NCI-H146 treated with DMSO at 0.1 percent for 48 hours (cell line): ENCODE data around the gene HIF3A.
"Not testable (repeated sequence)": the region's sequence is repeated elsewhere in the genome, so short reads cannot be mapped to it uniquely, and the experiment has no call there.

Source experiments
- DNase-seq: peaks from one replicate; lab custom pipeline; 2025; ENCODE audit not compliant: unreplicated experiment; lab: John Stamatoyannopoulos, UW

The HIF3A gene

DNA sequence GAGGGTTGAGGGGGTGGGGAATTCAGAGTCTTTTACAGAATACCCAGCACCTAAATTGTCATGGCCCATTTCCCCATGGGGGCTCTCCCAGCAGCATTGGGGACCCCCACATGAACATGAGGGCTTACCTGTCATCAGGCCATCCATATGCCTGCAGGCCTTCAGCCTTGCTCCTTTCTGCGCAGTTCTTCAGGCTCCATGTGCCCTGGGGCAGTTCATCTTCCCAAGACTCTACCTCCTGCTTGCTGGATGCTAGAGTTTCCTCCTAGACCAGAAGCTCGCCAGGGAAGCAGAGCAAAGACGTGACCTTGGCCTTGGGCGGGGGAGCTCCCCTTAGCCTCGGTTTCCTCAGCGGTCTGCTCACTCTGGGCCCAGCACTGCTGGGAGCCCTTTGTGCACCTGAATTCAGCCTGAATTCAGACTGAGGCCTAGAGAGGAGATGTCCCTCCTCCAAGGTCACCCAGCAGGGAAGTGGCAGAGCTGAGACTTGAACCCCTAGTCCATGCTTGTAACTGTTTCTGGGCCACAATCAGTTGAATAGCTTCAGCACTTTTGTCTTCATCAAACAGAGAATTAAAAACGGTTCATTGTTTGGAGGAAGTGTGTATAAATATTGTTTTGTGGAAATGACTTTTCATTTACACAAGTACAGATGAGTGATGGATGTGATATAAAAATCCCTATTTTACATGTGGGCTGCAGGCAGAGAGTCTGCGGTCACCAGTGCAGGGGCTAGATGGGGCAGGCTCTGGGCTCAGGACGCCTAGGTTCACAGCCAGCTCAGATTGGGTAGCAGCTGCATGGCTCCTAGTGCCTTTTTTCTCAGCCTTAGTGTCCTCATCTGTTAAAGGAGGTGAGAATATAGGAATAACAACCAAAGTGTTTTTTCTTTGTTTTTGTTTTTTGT is 59.6 kb downstream of the HIF3A start:
- no peak for DNase-seq

DNA sequence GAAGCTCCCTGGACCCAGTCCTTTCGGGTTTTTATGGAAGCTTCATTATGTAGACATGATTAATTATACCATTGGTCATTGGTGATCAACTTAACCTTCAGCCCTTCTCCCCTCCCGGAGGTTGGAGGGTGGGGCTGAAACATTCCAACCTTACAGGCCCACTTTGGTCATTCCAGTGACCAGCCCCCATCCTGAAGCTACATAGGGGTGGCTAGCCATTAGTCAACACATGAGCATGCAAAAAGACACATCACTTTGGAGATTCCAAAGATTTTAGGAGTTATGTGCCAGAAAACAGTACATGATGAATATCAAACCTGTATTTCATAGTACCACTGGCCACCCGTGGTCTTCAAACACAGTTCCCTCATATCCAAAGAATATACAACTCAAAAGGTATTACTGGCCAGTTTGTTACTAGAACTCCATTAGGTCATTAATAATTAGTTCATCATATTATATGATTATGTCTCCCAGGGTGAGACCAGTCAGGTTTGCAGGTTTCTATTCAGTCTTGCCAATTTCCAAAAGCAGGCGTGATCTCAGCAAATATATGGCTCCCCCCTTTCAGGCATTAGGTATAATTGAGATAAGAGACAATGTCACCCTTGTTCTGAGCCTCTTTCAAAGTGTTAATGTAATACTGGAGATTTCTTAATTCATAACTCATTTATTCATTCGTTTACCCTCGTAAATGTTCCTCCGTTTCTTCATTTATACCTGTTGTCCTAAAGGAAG is 61.2 kb downstream of the HIF3A start:
- no peak for DNase-seq

DNA sequence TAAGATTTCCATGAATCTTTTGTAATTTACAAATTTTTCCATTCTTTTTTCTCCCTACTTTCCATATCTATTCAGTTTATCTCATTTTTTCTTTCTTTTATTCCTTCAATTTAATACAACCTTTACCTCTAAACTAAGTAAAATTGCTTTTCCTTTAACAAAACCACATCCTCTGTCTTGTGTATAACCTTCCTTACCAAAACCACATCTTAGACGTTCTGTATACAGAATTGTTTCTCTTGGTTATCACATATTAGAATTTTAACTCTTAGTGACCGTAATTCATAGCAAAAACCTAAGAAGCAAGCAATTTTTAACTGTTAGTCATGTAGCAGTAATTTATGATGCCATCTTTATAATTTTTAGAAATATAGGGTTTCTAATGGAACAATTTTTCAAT is 65.1 kb downstream of the HIF3A start:
- no peak for DNase-seq

DNA sequence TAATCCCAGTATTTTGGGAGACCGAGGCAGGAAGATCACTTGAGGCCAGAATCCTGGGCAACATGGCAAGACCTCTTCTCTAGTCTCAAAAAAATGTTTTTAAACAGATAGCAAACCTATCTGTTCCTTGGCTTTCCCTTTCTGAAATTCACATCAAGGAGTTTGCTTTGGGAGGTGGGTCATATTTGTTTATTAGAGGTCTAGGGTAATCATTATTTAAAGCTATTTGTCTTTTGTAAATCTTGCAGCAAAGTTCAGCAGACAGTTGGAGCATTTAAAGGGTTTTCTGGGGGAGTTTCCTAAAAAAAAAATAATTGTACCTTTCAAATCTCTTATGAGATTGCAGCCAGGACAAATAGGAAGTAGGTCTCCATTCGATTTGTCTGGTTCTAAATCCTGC is 67.5 kb downstream of the HIF3A start:
- DNase-seq = no peak

DNA sequence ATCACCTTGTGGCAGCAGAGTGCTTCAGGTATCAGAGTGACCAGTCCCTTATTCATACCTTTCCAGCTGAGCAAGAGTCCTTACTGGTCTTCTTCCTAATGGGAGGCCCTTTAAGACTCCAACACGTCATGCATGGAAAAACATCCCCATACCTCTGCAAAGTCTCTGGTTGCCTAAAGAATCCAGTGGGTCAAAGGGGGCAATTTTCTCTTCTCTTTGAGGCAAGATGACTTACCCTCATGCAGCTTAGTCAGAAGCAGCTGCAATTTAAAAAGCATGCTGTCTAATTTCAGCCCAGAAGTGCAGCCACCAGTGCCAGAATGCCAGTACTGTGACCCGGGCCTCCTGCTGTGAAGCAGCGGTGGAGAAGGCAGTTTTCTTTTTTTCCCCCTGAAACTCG is 68.7 kb downstream of the HIF3A start:
- DNase-seq = no peak

DNA sequence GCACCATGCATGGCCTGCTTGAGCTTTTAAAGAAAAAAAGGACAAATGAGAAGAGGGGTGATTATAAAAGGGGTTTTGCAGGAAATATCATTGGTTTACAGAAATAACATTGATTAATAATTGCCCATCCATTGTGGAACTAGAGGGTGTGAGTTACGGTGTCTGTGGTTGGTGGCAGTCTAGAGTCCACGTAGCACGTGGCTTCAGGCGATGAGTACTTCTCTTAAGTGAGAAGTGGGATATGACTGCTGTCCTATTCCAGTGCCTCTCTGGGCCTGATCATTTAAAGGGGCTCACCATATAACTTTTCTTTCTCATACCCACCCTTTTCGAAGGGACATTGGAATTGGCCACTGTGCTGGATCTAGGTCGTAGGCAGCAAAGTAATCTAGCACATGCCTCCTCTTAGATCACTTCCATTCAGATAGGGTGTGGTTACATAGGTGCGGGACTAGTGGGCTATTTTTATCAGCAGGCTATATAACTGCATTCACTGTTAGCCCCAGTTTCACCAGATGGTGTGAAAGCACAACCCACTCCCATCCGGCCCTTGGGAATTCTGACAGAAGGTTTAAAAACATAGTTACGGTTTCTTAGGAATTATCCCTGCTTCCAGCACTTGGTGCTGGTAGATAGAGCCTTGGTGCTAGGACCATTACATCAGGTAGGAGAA is 69.9 kb downstream of the HIF3A start:
- DNase-seq = no peak

DNA sequence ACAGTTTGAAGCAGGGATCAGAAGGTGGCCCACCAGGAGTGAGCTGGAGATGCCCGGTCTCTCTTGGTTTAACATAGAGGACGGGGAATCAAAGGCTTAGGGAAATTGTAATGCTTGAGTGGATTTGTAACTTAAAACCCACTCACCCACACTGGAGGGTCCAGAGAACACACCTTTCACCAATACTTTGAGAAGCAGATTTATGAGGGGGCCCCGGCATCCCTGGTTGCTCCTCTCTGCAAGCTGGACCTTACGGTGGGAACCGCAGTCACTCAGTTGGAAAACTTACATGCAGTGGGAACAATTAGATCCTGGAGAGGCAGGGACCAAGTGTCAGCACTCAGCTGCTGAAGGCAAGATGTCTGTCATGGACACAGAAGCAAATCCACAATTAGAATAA is 70.6 kb downstream of the HIF3A start:
- no peak for DNase-seq

DNA sequence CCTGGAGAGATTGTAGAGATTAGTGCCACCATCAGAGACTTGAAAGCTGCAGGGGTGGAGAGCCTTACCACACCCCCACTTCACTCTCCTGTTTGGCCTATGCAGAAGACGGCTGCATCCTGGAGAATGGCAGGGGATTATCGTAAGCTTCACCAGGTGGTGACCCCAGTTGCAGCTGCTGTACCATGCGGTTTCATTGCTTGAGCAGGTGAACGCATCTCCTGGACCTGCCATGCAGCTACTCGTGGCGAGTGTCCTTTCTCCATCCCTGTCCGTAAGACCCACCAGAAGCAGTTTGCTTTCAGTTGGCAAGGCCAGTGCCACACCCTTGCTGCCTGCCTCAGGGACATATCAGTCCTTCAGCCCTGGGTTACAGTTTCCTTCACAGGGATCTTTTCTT is 71.3 kb downstream of the HIF3A start:
- DNase-seq = no peak

DNA sequence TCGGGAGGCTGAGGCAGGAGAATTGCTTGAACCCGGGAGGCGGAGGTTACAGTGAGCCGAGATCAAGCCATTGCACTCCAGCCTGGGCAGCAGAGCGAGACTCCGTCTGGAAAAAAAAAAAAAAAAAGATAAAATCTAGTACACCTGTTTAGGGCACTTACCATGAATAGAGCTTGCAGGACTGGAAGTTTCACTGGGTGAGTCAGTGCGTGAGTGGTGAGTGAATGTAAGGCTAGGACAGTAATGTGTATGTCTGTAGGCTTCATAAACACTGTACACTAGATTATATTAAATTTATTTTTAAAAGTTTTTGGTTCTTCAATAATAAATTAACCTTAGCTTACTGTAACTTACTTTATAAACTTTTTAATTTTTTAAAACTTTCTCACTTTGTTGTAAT is 73.0 kb downstream of the HIF3A start:
- no peak for DNase-seq

DNA sequence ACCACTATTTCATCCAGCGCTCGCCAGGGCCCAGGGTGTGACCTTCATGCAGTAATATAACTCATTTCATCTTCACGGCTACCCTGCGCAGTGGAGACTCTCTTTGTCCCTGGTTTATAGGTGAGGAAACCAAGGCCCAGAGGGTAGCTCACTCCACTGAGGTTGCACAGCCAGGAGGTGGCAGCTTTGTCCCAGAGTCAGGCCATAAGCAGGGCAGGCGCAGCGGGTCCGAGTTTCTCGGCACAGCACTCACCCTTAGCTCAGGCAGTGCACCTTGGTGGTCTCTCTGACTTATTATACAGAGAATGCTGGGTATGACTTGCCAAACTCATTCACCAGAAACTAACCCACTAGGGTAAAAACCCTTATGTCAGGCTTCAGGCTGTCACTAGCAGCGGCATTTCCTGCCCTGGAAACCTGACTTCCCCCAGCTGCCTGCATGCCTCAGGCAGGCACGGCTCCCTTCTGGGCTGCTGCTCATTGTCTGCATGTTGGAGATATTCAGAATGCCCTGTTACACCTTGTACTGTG is 74.6 kb downstream of the HIF3A start:
- no peak for DNase-seq

DNA sequence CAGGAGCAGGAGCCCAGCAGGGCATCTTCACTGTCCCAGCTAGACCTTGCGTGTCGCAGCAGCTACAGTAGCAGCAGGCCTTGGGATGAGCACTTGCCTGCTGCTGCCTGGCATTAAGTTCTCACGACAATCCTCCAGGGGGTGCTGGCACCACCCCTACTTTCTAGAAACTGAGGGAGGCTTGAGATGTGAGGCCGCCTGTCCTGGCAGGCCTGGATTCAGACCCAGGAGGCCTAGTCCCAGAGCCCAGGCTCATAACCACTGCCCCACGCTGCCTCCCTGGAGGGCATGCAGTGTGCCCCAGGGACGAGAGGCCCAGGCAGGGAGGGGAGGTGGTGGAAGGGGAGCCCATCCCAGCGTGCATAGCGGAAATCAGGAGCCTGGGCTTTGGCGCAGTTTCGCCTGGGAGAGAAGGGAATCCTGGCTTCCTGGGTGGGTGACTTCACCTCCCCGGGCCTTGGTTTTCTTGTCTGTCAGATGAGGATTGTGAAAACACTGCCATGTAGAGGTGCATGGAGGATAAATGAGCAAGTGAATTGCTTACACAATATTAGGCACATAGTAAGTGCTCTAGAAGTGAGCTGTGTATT is 76.2 kb downstream of the HIF3A start:
- DNase-seq = no peak

DNA sequence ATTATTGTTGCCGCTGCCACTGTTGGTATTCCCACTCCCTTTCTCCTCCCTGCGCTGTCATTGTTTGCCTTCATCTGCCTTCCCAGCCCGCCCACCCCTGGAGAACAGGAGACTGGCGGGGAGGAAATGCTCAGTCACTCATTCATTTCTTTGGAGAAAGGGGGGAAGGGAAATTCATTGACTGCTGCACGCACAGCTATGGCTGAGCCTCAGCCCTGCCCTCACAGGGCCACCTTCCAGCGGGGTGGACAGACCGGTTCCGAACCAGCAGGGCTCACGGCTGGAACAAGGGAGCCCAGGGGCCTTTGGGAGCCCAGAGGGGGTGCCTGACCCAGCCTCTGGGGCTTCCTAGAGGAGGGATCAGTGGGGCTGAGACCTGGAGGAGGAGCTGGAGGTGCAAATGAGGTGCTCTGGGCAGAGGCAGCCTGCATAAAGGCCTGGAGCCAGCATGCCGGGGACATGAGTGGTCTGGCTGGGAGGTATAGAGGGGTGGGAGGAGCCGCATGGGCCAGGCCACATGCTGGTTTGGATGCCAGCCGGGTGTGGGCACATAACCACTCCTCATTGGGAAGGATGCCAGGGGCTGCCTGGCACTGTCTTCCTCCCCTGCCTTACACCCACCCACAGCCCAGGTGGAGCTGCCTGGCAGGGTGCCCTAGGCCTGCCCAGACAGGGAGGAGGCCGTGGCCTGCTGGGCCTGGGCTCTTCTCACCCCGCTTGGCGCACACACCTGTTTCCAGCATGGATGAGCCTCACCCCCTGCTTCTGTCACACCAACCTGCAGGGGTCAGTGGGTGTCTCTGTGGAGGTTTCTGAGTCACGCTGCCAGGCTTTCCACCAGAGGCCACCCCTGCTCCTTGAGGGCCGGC is 76.9 kb downstream of the HIF3A start:
- DNase-seq = no peak

DNA sequence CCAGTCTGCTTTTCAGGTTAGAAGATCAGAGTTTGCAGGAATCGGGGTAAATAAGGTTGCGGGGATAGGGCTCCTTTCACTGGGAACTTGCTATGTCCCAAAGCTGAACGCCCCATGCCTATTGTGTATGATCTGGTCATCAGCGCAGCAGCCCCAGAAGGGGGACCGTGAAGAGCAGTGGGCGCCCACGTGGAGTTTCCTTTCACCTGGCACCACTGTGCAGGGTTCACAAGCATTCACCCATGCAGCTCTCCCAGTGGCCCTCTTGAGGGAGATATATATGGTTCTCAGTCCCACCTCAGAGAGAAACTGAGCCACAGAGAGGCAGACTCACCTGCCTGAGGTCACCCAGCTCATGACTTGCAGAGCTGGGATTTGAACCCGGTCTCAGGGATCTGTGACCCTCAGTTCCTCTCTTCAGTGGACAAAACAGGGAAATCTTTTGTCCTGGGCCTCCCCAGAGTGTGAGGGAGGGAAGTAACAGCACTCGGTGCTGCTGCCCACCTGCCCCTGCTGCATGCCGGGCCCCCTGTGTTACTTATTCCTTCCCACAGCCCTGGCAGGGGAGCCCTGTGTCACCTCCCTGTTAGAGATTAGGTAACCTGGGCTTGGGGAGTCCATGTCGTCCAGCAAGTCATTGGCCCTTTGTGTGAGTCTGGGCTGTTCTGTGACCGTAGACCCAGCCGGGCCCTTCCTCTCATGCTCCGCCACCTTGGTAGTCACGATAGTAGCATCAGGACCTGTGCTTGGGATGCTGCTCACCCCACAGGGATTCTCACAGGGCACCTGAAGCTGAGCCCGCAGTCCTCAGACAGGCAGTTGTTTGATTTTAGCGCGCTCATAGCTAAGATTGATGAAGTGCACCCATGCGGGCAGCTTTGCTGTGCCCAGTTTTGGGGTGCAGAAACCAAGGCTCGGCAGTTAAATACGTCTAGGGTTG is 78.0 kb downstream of the HIF3A start:
- no peak for DNase-seq

DNA sequence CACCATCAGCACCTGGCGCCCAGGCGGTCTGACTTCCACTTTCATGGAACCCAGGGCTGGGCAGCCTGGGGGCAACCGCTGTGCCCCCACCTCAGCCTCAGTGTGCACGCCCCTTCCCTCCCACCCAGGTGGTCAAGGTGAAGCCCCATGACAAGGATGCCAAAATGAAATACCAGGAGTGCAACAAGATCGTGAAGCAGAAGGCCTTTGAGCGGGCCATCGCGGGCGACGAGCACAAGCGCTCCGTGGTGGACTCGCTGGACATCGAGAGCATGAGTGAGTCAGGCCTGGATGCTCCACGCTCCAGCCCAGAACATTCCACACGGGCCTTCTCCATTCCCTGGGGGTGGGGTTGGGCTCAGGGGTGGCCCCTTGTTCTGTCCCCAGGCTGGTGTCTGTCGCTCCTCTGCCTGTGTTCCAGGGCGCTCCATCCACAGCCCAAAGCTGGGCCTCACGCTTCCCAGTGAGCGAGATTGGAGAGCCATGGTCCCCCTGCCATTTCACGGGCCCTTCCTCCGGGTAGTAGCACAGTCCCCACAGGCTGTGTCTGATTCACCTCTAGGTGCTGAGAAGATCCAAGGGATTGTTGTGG is 78.7 kb downstream of the HIF3A start:
- not testable (repeated sequence) for DNase-seq

DNA sequence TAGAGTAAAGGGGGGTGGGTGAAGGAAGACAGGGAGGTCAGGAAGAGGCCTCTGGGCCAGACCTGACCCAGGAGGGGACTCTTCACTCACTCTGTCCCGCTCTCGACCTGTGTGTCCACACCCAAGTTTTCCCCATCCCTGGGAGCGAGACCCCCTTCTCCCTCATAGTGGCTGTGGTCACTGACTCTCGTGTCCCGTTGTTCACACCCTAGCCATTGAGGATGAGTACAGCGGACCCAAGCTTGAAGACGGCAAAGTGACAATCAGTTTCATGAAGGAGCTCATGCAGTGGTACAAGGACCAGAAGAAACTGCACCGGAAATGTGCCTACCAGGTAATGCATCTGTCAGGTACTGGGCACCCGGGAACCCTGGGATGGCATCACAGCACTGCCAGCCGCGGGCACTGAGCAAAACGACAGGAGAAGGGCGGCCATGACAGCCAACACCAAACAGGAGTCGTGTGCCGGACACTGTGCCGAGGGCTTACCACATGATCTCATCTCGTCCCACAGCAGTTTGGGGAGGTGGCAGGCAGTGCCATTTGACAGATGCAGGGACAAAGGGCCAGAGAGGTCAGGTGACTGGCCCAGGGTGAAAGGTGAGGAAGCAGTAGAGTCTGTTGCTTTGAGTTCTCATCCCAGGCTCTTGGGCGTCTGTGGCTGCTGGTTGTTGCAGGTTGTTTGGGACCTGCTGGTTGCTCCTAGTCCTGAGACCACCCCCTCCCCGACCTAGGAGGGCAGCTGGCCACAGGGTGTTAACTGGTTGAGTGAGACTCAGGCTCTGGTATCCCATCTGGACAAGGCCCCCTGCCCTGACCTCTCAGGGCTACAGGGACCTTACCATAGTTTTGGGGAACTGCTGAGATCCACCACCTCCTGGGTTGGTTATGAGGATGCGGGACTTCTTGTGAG is 79.7 kb downstream of the HIF3A start:
- no peak for DNase-seq

DNA sequence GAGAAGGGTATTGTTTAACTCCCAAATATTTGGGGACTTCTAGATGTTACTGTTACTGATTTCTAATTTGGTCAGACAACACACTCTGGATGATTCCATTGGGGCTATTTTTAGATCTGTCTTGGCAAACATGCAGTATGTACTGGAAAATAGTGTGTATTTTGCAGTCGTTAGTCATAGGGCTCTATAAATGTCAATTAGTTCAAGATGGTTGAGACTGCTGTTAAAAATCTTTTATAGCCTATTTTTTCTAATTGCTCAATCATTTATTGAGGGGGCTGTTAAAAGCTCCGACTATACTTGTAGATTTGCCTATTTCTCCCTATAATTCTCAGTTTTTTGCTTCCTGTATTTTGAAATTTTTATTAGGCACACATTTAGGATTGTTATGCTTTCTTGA is 81.4 kb downstream of the HIF3A start:
- DNase-seq = no peak

DNA sequence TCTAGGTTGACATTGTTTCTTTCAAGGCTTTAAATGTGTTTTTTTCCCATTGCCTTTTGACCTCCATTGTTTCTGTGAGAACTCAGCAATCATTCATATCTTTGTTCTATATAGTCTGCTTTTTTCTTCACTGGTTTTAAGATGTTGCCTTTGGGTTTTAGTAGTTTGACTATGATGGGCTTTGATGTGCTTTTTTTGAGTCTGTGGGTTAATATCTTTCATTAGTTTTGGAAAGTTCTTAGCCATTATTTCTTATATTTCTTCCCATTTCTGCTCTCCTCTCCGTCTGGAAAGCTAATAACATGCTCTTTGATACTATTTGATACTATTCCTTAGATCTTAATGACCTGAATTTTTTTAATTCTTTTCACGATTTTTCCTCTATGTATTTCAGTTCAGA is 83.8 kb downstream of the HIF3A start:
- DNase-seq = no peak

DNA sequence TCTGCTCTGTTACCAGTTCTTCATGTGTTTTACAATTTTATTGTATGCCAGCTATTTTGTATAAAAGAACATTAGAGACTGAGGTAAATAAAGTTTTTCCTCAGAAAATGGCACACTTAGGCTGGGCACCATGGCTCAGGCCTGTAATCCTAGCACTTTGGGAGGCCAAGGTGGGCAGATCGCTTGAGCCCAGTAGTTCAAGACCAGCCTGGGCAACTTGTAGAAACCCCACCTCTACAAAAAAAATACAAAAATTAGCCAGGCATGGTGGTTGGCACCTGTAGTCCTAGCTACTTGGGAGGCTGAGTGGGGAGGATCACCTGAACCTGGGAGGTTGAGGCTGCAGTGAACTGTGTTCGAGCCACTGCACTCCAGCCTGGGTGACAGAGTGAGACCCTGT is 84.5 kb downstream of the HIF3A start:
- no peak for DNase-seq
